ENCODE results near the gene KDR. TPM values are rescaled to one million over a fixed set of nuclear protein-coding genes. Genes with fewer than 3 reads are reported as not detected.

Gene KDR
- total RNA-seq, 1 experiment from 2014 or later = 0.52 TPM

DNA sequence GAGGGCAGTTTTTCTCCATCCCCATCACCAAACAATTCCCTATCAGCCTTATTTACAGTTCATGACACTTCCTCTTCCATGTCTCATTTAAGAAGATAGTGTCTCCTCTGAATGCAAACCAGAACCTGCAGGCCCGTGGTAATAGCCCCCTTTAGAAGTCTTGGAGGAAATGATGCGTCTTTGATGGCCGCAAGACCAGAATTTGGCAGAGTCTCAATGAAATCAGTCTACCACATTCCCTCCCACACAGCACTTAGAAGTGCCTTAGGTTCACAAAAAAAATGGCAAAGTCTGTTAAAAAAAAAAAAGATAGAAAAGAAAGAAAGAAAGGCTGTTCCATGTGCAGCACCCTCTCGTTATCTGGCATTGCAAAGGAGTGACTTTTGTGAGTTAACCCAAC, 2.1 kb upstream of the KDR start:
- Histone ChIP-seq H3K4me1 (ENCODE audit: control insufficient read depth in 1 of 2, insufficient read depth in 2 of 2, low read length in 2 of 2) (no peaks in the 10 kb centered on the region), H3K4me3 (replicated peaks in 1 of 2; ENCODE audit: low read depth in 1 of 2, low read length in 2 of 2) (no peak overlapping the region), H3K9me3 (ENCODE audit: control insufficient read depth in 1 of 2, insufficient read depth in 1 of 2, low read depth in 1 of 2, low read length in 2 of 2) (no peaks in the 10 kb centered on the region), H3K9me2 (ENCODE audit: insufficient read depth) (no peaks in the 10 kb centered on the region), H3K79me2 (ENCODE audit: insufficient read depth, low read length) (no peaks in the 10 kb centered on the region), H3K9ac (ENCODE audit: low read length) (no peak overlapping the region), H3K4me2 (ENCODE audit: low read length) (no peak overlapping the region), H3K36me3 (ENCODE audit: control insufficient read depth in 1 of 2, insufficient read depth in 2 of 2, low read length in 2 of 2) (no peaks in the 10 kb centered on the region), H2AFZ (ENCODE audit: low read depth, low read length, poor library complexity, severe bottlenecking) (no peak overlapping the region), H3K27ac (ENCODE audit: low read depth, low read length) (no peak overlapping the region), H4K20me1 (ENCODE audit: insufficient read depth) (no peaks in the 10 kb centered on the region), H3K27me3 (ENCODE audit: insufficient read depth, low read length) (no peaks in the 10 kb centered on the region)
- ChIA-PET CTCF (no interaction called here), POLR2A (no interaction called here), RAD21 (ENCODE audit: low non-redundant PET in 1 of 2, low total read pairs in 2 of 2, uncharacterized antibody in 2 of 2, unreplicated experiment in 2 of 2) (no interaction called here)
- intact Hi-C loops (cut with micrococcal nuclease) = no loop called here
- no TSS peak for BruUV-seq (replicated peaks)
- ATAC-seq (no peak), DNase-seq (ENCODE audit: low read depth, low spot score) (no peak)
- TF ChIP-seq POLR2A (IDR thresholded peaks at IDR 0.05; ENCODE audit: borderline replicate concordance, extremely low read depth, insufficient read depth, insufficient read length) (no peak), FOSL1 (IDR thresholded peaks at IDR 0.05; ENCODE audit: low read depth) (no peak), ZNF274 (IDR thresholded peaks at IDR 0.05; ENCODE audit: low read depth, low read length) (no peak), SP1 (IDR thresholded peaks at IDR 0.05; ENCODE audit: low read depth) (no peak), ELF1 (IDR thresholded peaks at IDR 0.05; ENCODE audit: borderline replicate concordance, low read depth) (no peak), YY1 (IDR thresholded peaks at IDR 0.05; ENCODE audit: extremely low read depth, insufficient replicate concordance, low read depth, low read length) (no peak)
- TF ChIP-seq, protein P1, sequence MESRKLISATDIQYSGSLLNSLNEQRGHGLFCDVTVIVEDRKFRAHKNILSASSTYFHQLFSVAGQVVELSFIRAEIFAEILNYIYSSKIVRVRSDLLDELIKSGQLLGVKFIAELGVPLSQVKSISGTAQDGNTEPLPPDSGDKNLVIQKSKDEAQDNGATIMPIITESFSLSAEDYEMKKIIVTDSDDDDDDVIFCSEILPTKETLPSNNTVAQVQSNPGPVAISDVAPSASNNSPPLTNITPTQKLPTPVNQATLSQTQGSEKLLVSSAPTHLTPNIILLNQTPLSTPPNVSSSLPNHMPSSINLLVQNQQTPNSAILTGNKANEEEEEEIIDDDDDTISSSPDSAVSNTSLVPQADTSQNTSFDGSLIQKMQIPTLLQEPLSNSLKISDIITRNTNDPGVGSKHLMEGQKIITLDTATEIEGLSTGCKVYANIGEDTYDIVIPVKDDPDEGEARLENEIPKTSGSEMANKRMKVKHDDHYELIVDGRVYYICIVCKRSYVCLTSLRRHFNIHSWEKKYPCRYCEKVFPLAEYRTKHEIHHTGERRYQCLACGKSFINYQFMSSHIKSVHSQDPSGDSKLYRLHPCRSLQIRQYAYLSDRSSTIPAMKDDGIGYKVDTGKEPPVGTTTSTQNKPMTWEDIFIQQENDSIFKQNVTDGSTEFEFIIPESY (IDR thresholded peaks at IDR 0.05; ENCODE audit: extremely low read depth, insufficient replicate concordance, low read length) = no peak

DNA sequence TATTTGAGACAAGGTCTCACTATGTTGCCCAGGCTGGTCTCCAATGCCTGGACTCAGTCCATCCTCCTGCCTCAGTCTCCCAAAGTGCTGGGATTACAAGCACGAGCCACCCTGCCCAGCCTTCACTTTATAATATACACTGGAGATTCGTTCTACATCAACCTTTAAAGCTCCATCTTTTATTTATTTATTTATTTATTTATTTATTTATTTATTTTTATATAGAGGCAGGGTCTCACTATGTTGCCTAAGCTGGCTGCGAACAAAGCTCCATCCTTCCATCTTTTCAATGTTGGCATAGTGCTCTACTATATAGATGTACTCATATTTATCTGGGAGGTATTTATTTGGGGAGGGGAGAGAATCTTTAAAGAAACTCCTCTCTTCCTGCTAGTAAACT, 1.7 kb upstream of the KDR start:
- no peak overlapping the region for H3K4me2 ChIP-seq (ENCODE audit: low read length)
- intact Hi-C loops (cut with micrococcal nuclease) = no loop called here
- CTCF ChIA-PET = no interaction called here
- no peak overlapping the region for H3K4me3 ChIP-seq (replicated peaks in 1 of 2; ENCODE audit: low read depth in 1 of 2, low read length in 2 of 2)
- no peaks in the 10 kb centered on the region for H3K9me3 ChIP-seq (ENCODE audit: control insufficient read depth in 1 of 2, insufficient read depth in 1 of 2, low read depth in 1 of 2, low read length in 2 of 2)
- no peaks in the 10 kb centered on the region for H4K20me1 ChIP-seq (ENCODE audit: insufficient read depth)
- no peaks in the 10 kb centered on the region for H3K9me2 ChIP-seq (ENCODE audit: insufficient read depth)
- H3K27ac ChIP-seq (ENCODE audit: low read depth, low read length) = no peak overlapping the region
- no peaks in the 10 kb centered on the region for H3K79me2 ChIP-seq (ENCODE audit: insufficient read depth, low read length)
- no TSS peak for BruUV-seq (replicated peaks)
- no peaks in the 10 kb centered on the region for H3K27me3 ChIP-seq (ENCODE audit: insufficient read depth, low read length)
- POLR2A ChIA-PET = no interaction called here
- RAD21 ChIA-PET (ENCODE audit: low non-redundant PET in 1 of 2, low total read pairs in 2 of 2, uncharacterized antibody in 2 of 2, unreplicated experiment in 2 of 2) = no interaction called here
- ATAC-seq (no peak), DNase-seq (ENCODE audit: low read depth, low spot score) (no peak)
- no peak overlapping the region for H3K9ac ChIP-seq (ENCODE audit: low read length)
- no peaks in the 10 kb centered on the region for H3K36me3 ChIP-seq (ENCODE audit: control insufficient read depth in 1 of 2, insufficient read depth in 2 of 2, low read length in 2 of 2)
- H3K4me1 ChIP-seq (ENCODE audit: control insufficient read depth in 1 of 2, insufficient read depth in 2 of 2, low read length in 2 of 2) = no peaks in the 10 kb centered on the region
- H2AFZ ChIP-seq (ENCODE audit: low read depth, low read length, poor library complexity, severe bottlenecking) = no peak overlapping the region
- no peak for TF ChIP-seq ZFX (IDR thresholded peaks at IDR 0.05)
- no peak for TF ChIP-seq TCF7L2 (IDR thresholded peaks at IDR 0.05; ENCODE audit: borderline replicate concordance, extremely low read depth, insufficient read depth, insufficient read length)
- TF ChIP-seq ELF1 (IDR thresholded peaks at IDR 0.05; ENCODE audit: borderline replicate concordance, low read depth) = no peak
- TF ChIP-seq EGR1 (IDR thresholded peaks at IDR 0.05; ENCODE audit: low read depth) = no peak
- TF ChIP-seq EZH2 (IDR thresholded peaks at IDR 0.05) = no peak
- TF ChIP-seq SP1 (IDR thresholded peaks at IDR 0.05; ENCODE audit: low read depth) = no peak
- TF ChIP-seq CEBPB (IDR thresholded peaks at IDR 0.05; ENCODE audit: low read depth) = no peak
- TF ChIP-seq CBX3 (IDR thresholded peaks at IDR 0.05; ENCODE audit: low read depth) = no peak
- TF ChIP-seq, protein P2, sequence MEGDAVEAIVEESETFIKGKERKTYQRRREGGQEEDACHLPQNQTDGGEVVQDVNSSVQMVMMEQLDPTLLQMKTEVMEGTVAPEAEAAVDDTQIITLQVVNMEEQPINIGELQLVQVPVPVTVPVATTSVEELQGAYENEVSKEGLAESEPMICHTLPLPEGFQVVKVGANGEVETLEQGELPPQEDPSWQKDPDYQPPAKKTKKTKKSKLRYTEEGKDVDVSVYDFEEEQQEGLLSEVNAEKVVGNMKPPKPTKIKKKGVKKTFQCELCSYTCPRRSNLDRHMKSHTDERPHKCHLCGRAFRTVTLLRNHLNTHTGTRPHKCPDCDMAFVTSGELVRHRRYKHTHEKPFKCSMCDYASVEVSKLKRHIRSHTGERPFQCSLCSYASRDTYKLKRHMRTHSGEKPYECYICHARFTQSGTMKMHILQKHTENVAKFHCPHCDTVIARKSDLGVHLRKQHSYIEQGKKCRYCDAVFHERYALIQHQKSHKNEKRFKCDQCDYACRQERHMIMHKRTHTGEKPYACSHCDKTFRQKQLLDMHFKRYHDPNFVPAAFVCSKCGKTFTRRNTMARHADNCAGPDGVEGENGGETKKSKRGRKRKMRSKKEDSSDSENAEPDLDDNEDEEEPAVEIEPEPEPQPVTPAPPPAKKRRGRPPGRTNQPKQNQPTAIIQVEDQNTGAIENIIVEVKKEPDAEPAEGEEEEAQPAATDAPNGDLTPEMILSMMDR (IDR thresholded peaks at IDR 0.05 in 2 of 3, conservative IDR thresholded peaks at IDR 0.05 in 1 of 3; ENCODE audit: borderline replicate concordance in 1 of 3, insufficient read depth in 1 of 3, low read depth in 2 of 3, low read length in 2 of 3) = no peak
- TF ChIP-seq JUND (IDR thresholded peaks at IDR 0.05) = no peak
- TF ChIP-seq RAD21 (IDR thresholded peaks at IDR 0.05; ENCODE audit: low read depth) = no peak

All from HCT116 (cell line).